ENCODE data around the gene ITPR2. TPM values are rescaled to one million over a fixed set of nuclear protein-coding genes. Genes with fewer than 3 reads are reported as not detected.

ITPR2 gene
- total RNA-seq, 2 experiments from 2014 or later, result 25.6 to 44.7 TPM

- Histone ChIP-seq H3K27ac (ENCODE audit: low read depth, low read length, poor library complexity, severe bottlenecking) (no peak overlapping the region), H3K9me3 (ENCODE audit: low read length) (no peaks in the 10 kb centered on the region), H3K79me2 (ENCODE audit: insufficient read depth, low read depth, low read length) (no peaks in the 10 kb centered on the region), H3K4me3 (ENCODE audit: low read depth, low read length, poor library complexity, severe bottlenecking) (no peak overlapping the region), H3K9me2 (ENCODE audit: insufficient read depth, low read length) (no peaks in the 10 kb centered on the region), H2AFZ (ENCODE audit: low read length) (peak overlapping the region; percentile 90), H3K4me2 (ENCODE audit: low read length) (peak overlapping the region; percentile 46), H3K36me3 (ENCODE audit: insufficient read depth, low read length) (no peaks in the 10 kb centered on the region), H4K20me1 (ENCODE audit: insufficient read depth, low read length) (no peaks in the 10 kb centered on the region), H3K4me1 (ENCODE audit: insufficient read depth, low read length, poor library complexity, severe bottlenecking) (peaks cover 23% of the 10 kb centered on the region)
- ChIA-PET POLR2A (interaction anchor here (0.8 kb wide), 1 partner anchor 9 kb away, joined by 4 read pairs; no protein-coding TSS in a partner anchor), CTCF (ENCODE audit: unreplicated experiment) (no interaction called here)
- no TSS peak for BruUV-seq (replicated peaks)
- TF ChIP-seq EZH2phosphoT487 (IDR thresholded peaks at IDR 0.05; ENCODE audit: borderline replicate concordance, low read depth, low read length), result no peak
- TF ChIP-seq CTCF (conservative IDR thresholded peaks at IDR 0.05; ENCODE audit: low read length), result peak; percentile 0; the same call in 1 of the 2 replicates
- intact Hi-C loops (cut with micrococcal nuclease; ENCODE audit: unreplicated experiment), result no loop called here
- no peak for DNase-seq (ENCODE audit: low spot score)
These were observed 21.0 kb upstream of the ITPR2 start for GRCh38 chr12:26854031-26854390.

GRCh38 chr12:26853303-26854030 lies 20.5 kb upstream of the ITPR2 start:
- peaks cover 23% of the 10 kb centered on the region for H3K4me1 ChIP-seq (ENCODE audit: insufficient read depth, low read length, poor library complexity, severe bottlenecking)
- POLR2A ChIA-PET, result interaction anchor here (1.4 kb wide), 1 partner anchor 11 kb away, joined by 3 read pairs; no protein-coding TSS in a partner anchor

More at GRCh38 chr12:26853303-26854030, 20.5 kb upstream of the ITPR2 start:
- CTCF ChIA-PET (ENCODE audit: unreplicated experiment), result interaction anchor here (1.0 kb wide), 1 partner anchor 32 kb away, joined by 3 read pairs; no protein-coding TSS in a partner anchor
- peak overlapping the region; percentile 7 for H3K4me3 ChIP-seq (ENCODE audit: low read depth, low read length, poor library complexity, severe bottlenecking)
- no peaks in the 10 kb centered on the region for H3K9me2 ChIP-seq (ENCODE audit: insufficient read depth, low read length)
- intact Hi-C loops (cut with micrococcal nuclease; ENCODE audit: unreplicated experiment), result loop anchor here (1.0 kb wide), 3 partner anchors 25 to 161 kb away; partner anchors contain the start of gene TM7SF3
- no peaks in the 10 kb centered on the region for H3K36me3 ChIP-seq (ENCODE audit: insufficient read depth, low read length)
- H3K9me3 ChIP-seq (ENCODE audit: low read length), result no peaks in the 10 kb centered on the region; the same call in 1 of the 2 replicates
- DNase-seq (ENCODE audit: low spot score), result peak; percentile 84
- H4K20me1 ChIP-seq (ENCODE audit: insufficient read depth, low read length), result no peaks in the 10 kb centered on the region
- no peak overlapping the region for H3K27ac ChIP-seq (ENCODE audit: low read depth, low read length, poor library complexity, severe bottlenecking)
- TF ChIP-seq CTCF (conservative IDR thresholded peaks at IDR 0.05; ENCODE audit: low read length), result peak; percentile 99
- TF ChIP-seq EZH2phosphoT487 (IDR thresholded peaks at IDR 0.05; ENCODE audit: borderline replicate concordance, low read depth, low read length), result no peak
- peak overlapping the region; percentile 90 for H2AFZ ChIP-seq (ENCODE audit: low read length)
- no TSS peak for BruUV-seq (replicated peaks)
- H3K79me2 ChIP-seq (ENCODE audit: insufficient read depth, low read depth, low read length), result no peaks in the 10 kb centered on the region
- H3K4me2 ChIP-seq (ENCODE audit: low read length), result peak overlapping the region; percentile 46
